ENCODE measurements around the gene OMG. TPM values are rescaled to one million over a fixed set of nuclear protein-coding genes. Genes with fewer than 3 reads are reported as not detected.

Gene OMG
- total RNA-seq, 1 experiment from 2014 or later: not detected

DNA sequence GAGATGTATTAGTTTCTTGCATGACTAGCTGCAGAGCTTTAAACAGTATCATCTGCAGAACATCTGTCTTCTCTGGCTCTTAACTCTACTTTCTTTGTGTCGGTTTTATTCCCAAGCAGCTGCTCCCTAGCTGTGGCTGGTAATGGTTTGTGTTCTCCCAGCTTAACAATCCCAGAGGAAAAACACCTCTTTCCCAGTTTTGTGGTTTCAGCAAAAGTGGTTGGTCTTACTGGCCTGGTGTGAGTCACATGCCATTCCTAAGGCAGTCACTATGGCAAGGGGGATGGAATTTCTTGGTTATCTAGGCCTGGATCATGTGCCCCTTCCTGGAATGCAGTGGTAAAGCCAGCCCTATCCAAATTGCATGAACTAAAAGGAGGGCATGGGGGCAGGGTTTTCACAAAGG lies 27.5 kb downstream of the OMG start (continued):
- TF ChIP-seq, protein P1, sequence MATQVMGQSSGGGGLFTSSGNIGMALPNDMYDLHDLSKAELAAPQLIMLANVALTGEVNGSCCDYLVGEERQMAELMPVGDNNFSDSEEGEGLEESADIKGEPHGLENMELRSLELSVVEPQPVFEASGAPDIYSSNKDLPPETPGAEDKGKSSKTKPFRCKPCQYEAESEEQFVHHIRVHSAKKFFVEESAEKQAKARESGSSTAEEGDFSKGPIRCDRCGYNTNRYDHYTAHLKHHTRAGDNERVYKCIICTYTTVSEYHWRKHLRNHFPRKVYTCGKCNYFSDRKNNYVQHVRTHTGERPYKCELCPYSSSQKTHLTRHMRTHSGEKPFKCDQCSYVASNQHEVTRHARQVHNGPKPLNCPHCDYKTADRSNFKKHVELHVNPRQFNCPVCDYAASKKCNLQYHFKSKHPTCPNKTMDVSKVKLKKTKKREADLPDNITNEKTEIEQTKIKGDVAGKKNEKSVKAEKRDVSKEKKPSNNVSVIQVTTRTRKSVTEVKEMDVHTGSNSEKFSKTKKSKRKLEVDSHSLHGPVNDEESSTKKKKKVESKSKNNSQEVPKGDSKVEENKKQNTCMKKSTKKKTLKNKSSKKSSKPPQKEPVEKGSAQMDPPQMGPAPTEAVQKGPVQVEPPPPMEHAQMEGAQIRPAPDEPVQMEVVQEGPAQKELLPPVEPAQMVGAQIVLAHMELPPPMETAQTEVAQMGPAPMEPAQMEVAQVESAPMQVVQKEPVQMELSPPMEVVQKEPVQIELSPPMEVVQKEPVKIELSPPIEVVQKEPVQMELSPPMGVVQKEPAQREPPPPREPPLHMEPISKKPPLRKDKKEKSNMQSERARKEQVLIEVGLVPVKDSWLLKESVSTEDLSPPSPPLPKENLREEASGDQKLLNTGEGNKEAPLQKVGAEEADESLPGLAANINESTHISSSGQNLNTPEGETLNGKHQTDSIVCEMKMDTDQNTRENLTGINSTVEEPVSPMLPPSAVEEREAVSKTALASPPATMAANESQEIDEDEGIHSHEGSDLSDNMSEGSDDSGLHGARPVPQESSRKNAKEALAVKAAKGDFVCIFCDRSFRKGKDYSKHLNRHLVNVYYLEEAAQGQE (IDR thresholded peaks at IDR 0.05; ENCODE audit: low read depth): no peak
- TF ChIP-seq SRF (IDR thresholded peaks at IDR 0.05; ENCODE audit: low read depth) (no peak), CBX3 (IDR thresholded peaks at IDR 0.05; ENCODE audit: low read depth) (no peak), ELF1 (IDR thresholded peaks at IDR 0.05; ENCODE audit: borderline replicate concordance, low read depth) (no peak), ZNF274 (IDR thresholded peaks at IDR 0.05; ENCODE audit: low read depth, low read length) (no peak), FOSL1 (IDR thresholded peaks at IDR 0.05; ENCODE audit: low read depth) (no peak), SP1 (IDR thresholded peaks at IDR 0.05; ENCODE audit: low read depth) (peak; percentile 28; the same call in 1 of the 2 replicates), CEBPB (IDR thresholded peaks at IDR 0.05; ENCODE audit: low read depth) (no peak), RAD21 (IDR thresholded peaks at IDR 0.05; ENCODE audit: low read depth) (no peak; the same call in 1 of the 2 replicates), YY1 (IDR thresholded peaks at IDR 0.05; ENCODE audit: extremely low read depth, insufficient replicate concordance, low read depth, low read length) (no peak)
- TF ChIP-seq, protein P2, sequence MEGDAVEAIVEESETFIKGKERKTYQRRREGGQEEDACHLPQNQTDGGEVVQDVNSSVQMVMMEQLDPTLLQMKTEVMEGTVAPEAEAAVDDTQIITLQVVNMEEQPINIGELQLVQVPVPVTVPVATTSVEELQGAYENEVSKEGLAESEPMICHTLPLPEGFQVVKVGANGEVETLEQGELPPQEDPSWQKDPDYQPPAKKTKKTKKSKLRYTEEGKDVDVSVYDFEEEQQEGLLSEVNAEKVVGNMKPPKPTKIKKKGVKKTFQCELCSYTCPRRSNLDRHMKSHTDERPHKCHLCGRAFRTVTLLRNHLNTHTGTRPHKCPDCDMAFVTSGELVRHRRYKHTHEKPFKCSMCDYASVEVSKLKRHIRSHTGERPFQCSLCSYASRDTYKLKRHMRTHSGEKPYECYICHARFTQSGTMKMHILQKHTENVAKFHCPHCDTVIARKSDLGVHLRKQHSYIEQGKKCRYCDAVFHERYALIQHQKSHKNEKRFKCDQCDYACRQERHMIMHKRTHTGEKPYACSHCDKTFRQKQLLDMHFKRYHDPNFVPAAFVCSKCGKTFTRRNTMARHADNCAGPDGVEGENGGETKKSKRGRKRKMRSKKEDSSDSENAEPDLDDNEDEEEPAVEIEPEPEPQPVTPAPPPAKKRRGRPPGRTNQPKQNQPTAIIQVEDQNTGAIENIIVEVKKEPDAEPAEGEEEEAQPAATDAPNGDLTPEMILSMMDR (IDR thresholded peaks at IDR 0.05 in 2 of 3, conservative IDR thresholded peaks at IDR 0.05 in 1 of 3; ENCODE audit: borderline replicate concordance in 1 of 3, insufficient read depth in 1 of 3, low read depth in 2 of 3, low read length in 2 of 3): no peak

Measured in HCT116 (cell line).